Central memory CD8-positive, alpha-beta T cell (primary cell): ENCODE data around the gene PSRC1.

Source experiments
- ATAC-seq: fragments of 150-1000 bp; cut with Tn5 transposase; replicated peaks from 2 replicates; pipeline ENCODE4 v1.10.0; 2022; ENCODE audit warnings: mild to moderate bottlenecking, moderate FRiP score, moderate number of reproducible peaks; ENCODE audit not compliant: poor library complexity, severe bottlenecking; ENCODE audit errors: extremely low read depth
- DNase-seq, 2 donors: peaks; one replicate each; pipeline ENCODE4 v3.0.0; 2021; ENCODE audit warnings: low spot score in 2 of 2
- H3K27ac Mint-ChIP-seq: one replicate; pipeline ENCODE4 v1.8.0; 2022; ENCODE audit warnings: low read depth, mild to moderate bottlenecking, moderate library complexity, mixed read lengths
- H3K27me3 Mint-ChIP-seq: one replicate; pipeline ENCODE4 v1.8.0; 2022; ENCODE audit warnings: mixed read lengths
- H3K36me3 Mint-ChIP-seq: one replicate; pipeline ENCODE4 v1.8.0; 2022; ENCODE audit warnings: mild to moderate bottlenecking, moderate library complexity, mixed read lengths; ENCODE audit not compliant: insufficient read depth
- H3K4me1 Mint-ChIP-seq: one replicate; pipeline ENCODE4 v1.8.0; 2022; ENCODE audit warnings: mixed read lengths
- H3K4me3 Mint-ChIP-seq: one replicate; pipeline ENCODE4 v1.8.0; 2022; ENCODE audit warnings: mild to moderate bottlenecking, moderate library complexity, mixed read lengths
- H3K9me3 Mint-ChIP-seq: one replicate; pipeline ENCODE4 v1.8.0; 2022; ENCODE audit warnings: mixed read lengths

The PSRC1 gene

DNA sequence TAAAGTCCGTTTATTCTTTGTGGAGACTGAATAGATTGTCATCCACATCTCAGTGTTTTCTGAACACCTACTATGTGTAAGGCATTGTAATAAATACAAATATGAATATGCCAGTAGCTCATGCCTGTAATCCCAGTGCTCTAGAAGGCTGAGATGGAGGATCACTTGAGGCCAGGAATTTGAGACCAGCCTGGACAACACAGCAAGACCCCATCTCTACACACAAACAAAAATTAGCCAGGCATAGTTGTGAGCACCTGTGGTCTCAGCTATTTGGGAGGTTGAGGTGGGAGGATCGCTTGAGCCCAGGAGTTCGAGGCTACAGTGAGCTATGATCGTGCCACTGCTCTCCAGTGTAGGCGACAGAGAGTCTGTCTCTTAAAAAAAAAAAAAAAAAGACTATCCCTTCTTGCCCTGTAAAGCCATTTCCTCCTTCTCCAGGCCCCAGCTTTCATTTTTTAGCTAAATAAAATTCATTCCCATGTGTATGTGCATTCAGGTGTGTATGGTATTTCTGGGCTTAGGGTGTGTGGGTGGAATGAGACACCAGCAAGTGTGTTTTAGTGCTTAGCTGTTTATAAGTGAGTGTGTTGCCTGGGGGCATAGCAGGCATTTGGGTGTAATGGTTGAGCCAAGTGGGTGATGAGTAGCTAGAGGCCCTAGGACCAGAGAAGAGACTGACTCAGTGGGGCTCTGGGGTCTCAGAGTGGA is 25.8 kb downstream of the PSRC1 start:
- Mint-ChIP-seq H3K4me1 (peaks cover 49% of the 10 kb centered on the region), H3K27ac (no peak overlapping the region), H3K4me3 (no peak overlapping the region), H3K9me3 (no peaks in the 10 kb centered on the region), H3K27me3 (no peaks in the 10 kb centered on the region), H3K36me3 (no peaks in the 10 kb centered on the region)
- DNase-seq: no peak
- ATAC-seq: no peak

DNA sequence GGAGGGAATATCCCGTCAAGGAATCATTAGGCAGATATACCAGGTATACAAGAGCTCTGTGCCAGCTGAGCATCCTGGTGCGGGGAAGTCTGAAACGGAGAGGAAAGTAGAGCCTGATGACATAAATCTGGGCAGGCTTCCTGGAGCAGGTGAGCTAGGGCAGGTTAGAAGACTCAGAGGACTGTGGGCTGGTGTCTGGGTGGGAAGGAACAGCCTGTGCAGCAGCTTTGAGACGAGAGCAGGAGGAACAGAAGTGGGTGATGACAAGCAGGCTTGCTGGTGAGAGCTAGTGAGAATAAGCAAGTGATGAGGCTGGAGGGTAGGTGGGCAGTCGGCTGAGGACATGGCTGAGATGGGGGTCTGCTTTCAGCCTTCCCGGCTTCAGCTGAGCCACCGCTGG is 26.9 kb downstream of the PSRC1 start:
- H3K27ac Mint-ChIP-seq: no peak overlapping the region
- DNase-seq (no peak), ATAC-seq (no peak)
- no peaks in the 10 kb centered on the region for H3K9me3 Mint-ChIP-seq
- H3K36me3 Mint-ChIP-seq: peaks cover 1% of the 10 kb centered on the region
- no peaks in the 10 kb centered on the region for H3K27me3 Mint-ChIP-seq
- no peak overlapping the region for H3K4me3 Mint-ChIP-seq
- peaks cover 51% of the 10 kb centered on the region for H3K4me1 Mint-ChIP-seq

DNA sequence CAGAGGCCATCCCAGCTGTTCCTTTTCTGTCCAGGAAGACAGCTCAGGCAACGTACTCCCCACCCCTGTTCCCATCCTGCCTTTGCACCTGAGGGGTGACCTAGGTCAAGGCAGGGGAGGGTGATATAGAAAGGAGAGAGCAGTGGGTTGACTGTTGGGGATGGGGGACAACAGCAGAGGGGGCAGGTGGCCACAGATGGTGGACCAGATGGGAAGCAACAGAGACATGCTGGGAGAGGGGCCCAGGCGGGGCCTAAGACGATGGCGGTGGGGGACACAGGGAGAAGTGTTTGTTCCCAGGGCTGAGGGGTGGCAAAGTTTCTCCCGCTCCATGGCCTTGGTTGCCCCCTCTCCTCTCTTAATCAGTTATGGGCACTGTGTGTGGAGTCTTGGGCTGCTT is 27.3 kb downstream of the PSRC1 start:
- H3K27ac Mint-ChIP-seq: peak overlapping the region; percentile 52
- DNase-seq: no peak
- H3K9me3 Mint-ChIP-seq: no peaks in the 10 kb centered on the region
- peaks cover 1% of the 10 kb centered on the region for H3K36me3 Mint-ChIP-seq
- ATAC-seq: no peak
- H3K27me3 Mint-ChIP-seq: no peaks in the 10 kb centered on the region
- no peak overlapping the region for H3K4me3 Mint-ChIP-seq
- peaks cover 55% of the 10 kb centered on the region for H3K4me1 Mint-ChIP-seq

DNA sequence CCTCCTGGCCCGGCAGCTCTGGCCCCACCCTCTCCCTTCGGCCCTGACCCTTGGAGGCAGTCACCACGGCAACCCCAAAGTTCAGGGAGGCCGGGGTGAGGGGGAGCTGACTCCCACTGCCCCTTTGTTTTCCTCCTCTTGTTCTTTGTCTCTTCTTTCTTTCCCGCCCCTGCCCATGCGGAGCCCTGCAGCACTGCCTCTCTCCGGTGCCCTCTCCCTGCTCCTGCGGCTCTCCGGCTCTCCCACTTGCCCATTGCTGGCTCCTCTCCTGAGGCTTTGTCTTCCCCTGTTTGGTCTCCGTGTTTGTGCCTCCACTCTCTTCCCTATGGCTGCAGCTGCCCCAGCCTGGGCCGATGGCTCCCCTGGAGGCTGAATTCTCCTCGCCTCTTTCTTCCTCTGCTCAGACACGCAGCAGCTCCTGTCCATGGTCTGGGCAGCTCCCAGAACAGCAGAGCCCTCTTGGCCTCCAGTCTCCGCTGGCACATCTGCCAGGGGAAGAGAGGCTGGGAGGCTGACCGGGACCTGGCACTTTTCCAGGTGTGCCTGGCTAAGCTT is 27.8 kb downstream of the PSRC1 start:
- Mint-ChIP-seq H3K9me3 (no peaks in the 10 kb centered on the region), H3K4me3 (no peak overlapping the region), H3K27ac (peak overlapping the region; percentile 52), H3K36me3 (peaks cover 1% of the 10 kb centered on the region), H3K4me1 (peaks cover 57% of the 10 kb centered on the region), H3K27me3 (no peaks in the 10 kb centered on the region)
- DNase-seq (no peak), ATAC-seq (no peak)

DNA sequence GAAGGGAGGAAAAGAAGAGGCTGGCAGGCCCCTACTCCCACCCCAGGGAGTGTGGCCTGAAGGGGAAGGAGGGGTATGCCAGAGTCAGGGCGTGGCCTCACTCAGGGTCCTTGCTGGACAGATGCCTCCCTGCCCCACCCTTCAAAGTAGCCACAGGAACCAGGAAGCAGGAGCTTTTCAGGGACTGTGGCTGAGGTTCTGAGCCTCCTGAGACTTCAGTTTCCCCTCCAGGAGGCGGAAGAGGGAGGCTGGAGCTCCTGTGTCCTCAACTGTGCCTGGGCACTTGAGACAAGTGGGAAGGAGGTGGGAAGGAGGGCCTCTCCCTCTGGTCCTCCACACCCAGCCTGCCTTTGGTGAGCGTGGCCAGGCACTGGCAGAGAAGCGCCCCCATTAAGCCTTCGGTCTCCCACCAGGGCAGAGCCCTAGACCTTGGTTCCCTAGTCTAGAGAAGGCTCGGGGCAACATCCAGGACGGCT is 28.3 kb downstream of the PSRC1 start:
- Mint-ChIP-seq H3K27me3 (no peaks in the 10 kb centered on the region), H3K4me1 (peaks cover 57% of the 10 kb centered on the region)

DNA sequence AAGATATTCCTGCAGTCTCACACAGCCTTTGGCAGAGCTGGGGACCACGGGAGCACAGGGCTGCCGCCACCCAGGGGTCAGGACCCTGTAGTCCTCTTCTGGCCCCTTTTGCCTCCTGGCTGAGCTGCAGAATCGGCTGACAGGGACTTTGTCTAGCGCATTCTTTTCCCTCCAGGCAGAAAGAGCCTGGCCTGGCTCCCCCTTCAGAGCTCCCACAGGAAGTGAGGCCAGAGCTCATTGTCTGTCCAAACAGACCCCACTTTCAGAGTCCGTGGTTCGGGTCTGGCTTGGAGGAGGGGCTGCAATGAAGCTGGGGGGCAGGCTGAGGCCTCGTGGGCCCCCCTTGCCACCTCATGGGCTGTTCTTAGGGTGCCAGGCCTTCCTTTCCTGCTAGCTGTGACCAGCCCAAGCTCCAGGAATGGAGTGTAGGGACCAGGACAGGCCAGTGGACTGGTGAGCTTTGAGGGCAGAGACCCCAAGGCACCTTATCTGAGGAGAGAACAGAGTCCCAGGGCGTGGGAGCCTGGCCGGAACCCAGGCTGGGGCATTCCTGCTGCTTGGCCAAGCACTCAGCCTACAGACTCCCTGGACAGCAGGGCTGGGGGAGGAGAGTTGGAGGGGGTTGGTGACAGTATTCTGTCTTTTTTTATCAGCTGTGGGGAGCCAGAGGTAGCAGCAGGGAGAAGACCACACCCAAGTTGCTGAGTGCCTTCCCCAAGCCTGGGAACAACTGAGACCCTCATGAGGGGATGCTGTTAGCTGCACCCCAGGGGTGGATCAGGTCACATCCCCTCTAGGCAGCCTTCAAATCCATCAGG is 28.9 kb downstream of the PSRC1 start:
- Mint-ChIP-seq H3K9me3 (no peaks in the 10 kb centered on the region), H3K27ac (peak overlapping the region; percentile 68), H3K4me3 (no peak overlapping the region), H3K36me3 (peaks cover 4% of the 10 kb centered on the region), H3K4me1 (peaks cover 60% of the 10 kb centered on the region), H3K27me3 (no peaks in the 10 kb centered on the region)
- ATAC-seq (no peak), DNase-seq (no peak)

More for the DNA sequence above, 28.3 kb downstream of the PSRC1 start:
- Mint-ChIP-seq H3K9me3 (no peaks in the 10 kb centered on the region), H3K36me3 (peaks cover 1% of the 10 kb centered on the region), H3K27ac (peak overlapping the region; percentile 52), H3K4me3 (no peak overlapping the region)
- DNase-seq: no peak
- no peak for ATAC-seq

DNA sequence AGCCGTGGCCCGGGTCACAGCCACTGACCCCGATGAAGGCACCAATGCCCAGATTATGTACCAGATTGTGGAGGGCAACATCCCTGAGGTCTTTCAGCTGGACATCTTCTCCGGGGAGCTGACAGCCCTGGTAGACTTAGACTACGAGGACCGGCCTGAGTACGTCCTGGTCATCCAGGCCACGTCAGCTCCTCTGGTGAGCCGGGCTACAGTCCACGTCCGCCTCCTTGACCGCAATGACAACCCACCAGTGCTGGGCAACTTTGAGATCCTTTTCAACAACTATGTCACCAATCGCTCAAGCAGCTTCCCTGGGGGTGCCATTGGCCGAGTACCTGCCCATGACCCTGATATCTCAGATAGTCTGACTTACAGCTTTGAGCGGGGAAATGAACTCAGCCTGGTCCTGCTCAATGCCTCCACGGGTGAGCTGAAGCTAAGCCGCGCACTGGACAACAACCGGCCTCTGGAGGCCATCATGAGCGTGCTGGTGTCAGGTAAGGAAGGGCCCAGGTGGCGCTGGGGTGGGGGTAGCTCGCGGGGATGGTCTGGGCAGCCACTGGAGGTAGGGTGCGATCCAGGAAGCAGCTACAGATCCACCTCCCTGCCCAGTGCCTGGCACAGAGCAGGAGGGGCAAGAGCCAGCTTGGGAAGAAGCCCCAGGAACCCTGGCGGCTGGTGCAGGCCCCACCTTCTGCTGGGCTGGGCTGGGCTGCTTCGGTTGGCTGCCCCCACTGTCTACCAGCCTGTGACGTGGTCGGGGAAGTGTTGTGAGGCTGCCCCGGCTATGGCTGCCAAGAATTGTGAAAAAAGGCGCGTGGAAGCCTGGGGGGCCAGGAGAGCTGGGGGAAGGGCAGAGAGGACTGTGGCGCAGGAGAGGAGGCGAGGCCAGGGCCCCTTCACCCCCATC is 29.8 kb downstream of the PSRC1 start:
- H3K4me1 Mint-ChIP-seq: peaks cover 62% of the 10 kb centered on the region
- no peak overlapping the region for H3K4me3 Mint-ChIP-seq
- H3K36me3 Mint-ChIP-seq: peaks cover 4% of the 10 kb centered on the region
- no peaks in the 10 kb centered on the region for H3K9me3 Mint-ChIP-seq
- DNase-seq: no peak
- H3K27me3 Mint-ChIP-seq: no peaks in the 10 kb centered on the region
- H3K27ac Mint-ChIP-seq: peak overlapping the region; percentile 68
- no peak for ATAC-seq

DNA sequence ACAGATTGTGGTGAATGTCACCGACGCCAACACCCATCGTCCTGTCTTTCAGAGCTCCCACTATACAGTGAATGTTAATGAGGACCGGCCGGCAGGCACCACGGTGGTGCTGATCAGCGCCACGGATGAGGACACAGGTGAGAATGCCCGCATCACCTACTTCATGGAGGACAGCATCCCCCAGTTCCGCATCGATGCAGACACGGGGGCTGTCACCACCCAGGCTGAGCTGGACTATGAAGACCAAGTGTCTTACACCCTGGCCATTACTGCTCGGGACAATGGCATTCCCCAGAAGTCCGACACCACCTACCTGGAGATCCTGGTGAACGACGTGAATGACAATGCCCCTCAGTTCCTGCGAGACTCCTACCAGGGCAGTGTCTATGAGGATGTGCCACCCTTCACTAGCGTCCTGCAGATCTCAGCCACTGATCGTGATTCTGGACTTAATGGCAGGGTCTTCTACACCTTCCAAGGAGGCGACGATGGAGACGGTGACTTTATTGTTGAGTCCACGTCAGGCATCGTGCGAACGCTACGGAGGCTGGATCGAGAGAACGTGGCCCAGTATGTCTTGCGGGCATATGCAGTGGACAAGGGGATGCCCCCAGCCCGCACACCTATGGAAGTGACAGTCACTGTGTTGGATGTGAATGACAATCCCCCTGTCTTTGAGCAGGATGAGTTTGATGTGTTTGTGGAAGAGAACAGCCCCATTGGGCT is 30.6 kb downstream of the PSRC1 start:
- no peak overlapping the region for H3K4me3 Mint-ChIP-seq

DNA sequence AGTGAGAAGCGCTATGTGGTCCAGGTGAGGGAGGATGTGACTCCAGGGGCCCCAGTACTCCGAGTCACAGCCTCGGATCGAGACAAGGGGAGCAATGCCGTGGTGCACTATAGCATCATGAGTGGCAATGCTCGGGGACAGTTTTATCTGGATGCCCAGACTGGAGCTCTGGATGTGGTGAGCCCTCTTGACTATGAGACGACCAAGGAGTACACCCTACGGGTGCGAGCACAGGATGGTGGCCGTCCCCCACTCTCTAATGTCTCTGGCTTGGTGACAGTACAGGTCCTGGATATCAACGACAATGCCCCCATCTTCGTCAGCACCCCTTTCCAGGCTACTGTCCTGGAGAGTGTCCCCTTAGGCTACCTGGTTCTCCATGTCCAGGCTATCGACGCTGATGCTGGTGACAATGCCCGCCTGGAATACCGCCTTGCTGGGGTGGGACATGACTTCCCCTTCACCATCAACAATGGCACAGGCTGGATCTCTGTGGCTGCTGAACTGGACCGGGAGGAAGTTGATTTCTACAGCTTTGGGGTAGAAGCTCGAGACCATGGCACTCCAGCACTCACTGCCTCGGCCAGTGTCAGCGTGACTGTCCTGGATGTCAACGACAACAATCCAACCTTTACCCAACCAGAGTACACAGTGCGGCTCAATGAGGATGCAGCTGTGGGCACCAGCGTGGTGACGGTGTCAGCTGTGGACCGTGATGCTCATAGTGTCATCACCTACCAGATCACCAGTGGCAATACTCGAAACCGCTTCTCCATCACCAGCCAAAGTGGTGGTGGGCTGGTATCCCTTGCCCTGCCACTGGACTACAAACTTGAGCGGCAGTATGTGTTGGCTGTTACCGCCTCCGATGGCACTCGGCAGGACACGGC is 31.4 kb downstream of the PSRC1 start:
- H3K36me3 Mint-ChIP-seq: peaks cover 4% of the 10 kb centered on the region
- no peak overlapping the region for H3K27ac Mint-ChIP-seq
- ATAC-seq (no peak), DNase-seq (no peak)
- peak overlapping the region; percentile 54 for H3K4me3 Mint-ChIP-seq
- no peaks in the 10 kb centered on the region for H3K9me3 Mint-ChIP-seq
- no peaks in the 10 kb centered on the region for H3K27me3 Mint-ChIP-seq
- H3K4me1 Mint-ChIP-seq: peaks cover 49% of the 10 kb centered on the region

More for the DNA sequence above, 30.6 kb downstream of the PSRC1 start:
- no peak for ATAC-seq
- no peak for DNase-seq
- H3K9me3 Mint-ChIP-seq: no peaks in the 10 kb centered on the region
- peaks cover 55% of the 10 kb centered on the region for H3K4me1 Mint-ChIP-seq
- no peak overlapping the region for H3K27ac Mint-ChIP-seq
- no peaks in the 10 kb centered on the region for H3K27me3 Mint-ChIP-seq
- peaks cover 4% of the 10 kb centered on the region for H3K36me3 Mint-ChIP-seq

DNA sequence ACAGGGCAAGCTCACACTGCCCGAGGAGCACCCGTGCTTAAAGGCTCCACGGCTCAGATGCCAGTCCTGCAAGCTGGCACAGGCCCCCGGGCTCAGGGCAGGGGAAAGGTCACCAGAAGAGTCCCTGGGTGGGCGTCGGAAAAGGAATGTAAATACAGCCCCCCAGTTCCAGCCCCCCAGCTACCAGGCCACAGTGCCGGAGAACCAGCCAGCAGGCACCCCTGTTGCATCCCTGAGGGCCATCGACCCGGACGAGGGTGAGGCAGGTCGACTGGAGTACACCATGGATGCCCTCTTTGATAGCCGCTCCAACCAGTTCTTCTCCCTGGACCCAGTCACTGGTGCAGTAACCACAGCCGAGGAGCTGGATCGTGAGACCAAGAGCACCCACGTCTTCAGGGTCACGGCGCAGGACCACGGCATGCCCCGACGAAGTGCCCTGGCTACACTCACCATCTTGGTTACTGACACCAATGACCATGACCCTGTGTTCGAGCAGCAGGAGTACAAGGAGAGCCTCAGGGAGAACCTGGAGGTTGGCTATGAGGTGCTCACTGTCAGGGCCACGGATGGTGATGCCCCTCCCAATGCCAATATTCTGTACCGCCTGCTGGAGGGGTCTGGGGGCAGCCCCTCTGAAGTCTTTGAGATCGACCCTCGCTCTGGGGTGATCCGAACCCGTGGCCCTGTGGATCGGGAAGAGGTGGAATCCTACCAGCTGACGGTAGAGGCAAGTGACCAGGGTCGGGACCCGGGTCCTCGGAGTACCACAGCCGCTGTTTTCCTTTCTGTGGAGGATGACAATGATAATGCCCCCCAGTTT is 32.3 kb downstream of the PSRC1 start:
- Mint-ChIP-seq H3K9me3 (no peaks in the 10 kb centered on the region), H3K4me3 (peak overlapping the region; percentile 54), H3K27ac (no peak overlapping the region), H3K4me1 (peaks cover 42% of the 10 kb centered on the region), H3K27me3 (no peaks in the 10 kb centered on the region), H3K36me3 (peaks cover 4% of the 10 kb centered on the region)
- DNase-seq (no peak), ATAC-seq (no peak)
